Measurements from ENCODE around the gene HMGB2.

The HMGB2 gene

GRCh38 chr4:173334891-173335752 is 964 bp upstream of the HMGB2 start:
- peak; percentile 80 for DNase-seq (ENCODE audit: low spot score)

- peak; percentile 48 for DNase-seq (ENCODE audit: low spot score)
Observed at GRCh38 chr4:173333658-173334084, 487 bp downstream of the HMGB2 start.

GRCh38 chr4:173332963-173333657 is 1.0 kb downstream of the HMGB2 start:
- DNase-seq (ENCODE audit: low spot score), result no peak

GRCh38 chr4:173332021-173332487 is 2.1 kb downstream of the HMGB2 start:
- peak; percentile 31 for DNase-seq (ENCODE audit: low spot score)

- DNase-seq (ENCODE audit: low spot score), result no peak
Observed at GRCh38 chr4:173330590-173330989, 3.6 kb downstream of the HMGB2 start.

GRCh38 chr4:173328236-173328901 is 5.8 kb downstream of the HMGB2 start:
- no peak for DNase-seq (ENCODE audit: low spot score)

GRCh38 chr4:173325007-173325736 is 9.0 kb downstream of the HMGB2 start:
- no peak for DNase-seq (ENCODE audit: low spot score)

- DNase-seq (ENCODE audit: low spot score), result no peak
Observed at GRCh38 chr4:173319696-173320095, 14.5 kb downstream of the HMGB2 start.

GRCh38 chr4:173318648-173319211 is 15.4 kb downstream of the HMGB2 start:
- peak; percentile 39 for DNase-seq (ENCODE audit: low spot score)

- DNase-seq (ENCODE audit: low spot score), result no peak
Observed at GRCh38 chr4:173318240-173318639, 15.9 kb downstream of the HMGB2 start.

GRCh38 chr4:173317004-173317403 is 17.2 kb downstream of the HMGB2 start:
- DNase-seq (ENCODE audit: low spot score), result no peak

GRCh38 chr4:173316060-173316459 is 18.1 kb downstream of the HMGB2 start:
- no peak for DNase-seq (ENCODE audit: low spot score)

GRCh38 chr4:173314715-173315114 is 19.4 kb downstream of the HMGB2 start:
- DNase-seq (ENCODE audit: low spot score), result no peak

GRCh38 chr4:173311368-173311767 is 22.8 kb downstream of the HMGB2 start:
- DNase-seq (ENCODE audit: low spot score), result no peak

GRCh38 chr4:173307778-173308177 is 26.4 kb downstream of the HMGB2 start:
- DNase-seq (ENCODE audit: low spot score), result no peak

- peak; percentile 33 for DNase-seq (ENCODE audit: low spot score)
Observed at GRCh38 chr4:173301518-173302201, 32.5 kb downstream of the HMGB2 start.

- no peak for DNase-seq (ENCODE audit: low spot score)
Observed at GRCh38 chr4:173294444-173294843, 39.7 kb downstream of the HMGB2 start.

GRCh38 chr4:173293663-173294062 is 40.5 kb downstream of the HMGB2 start:
- no peak for DNase-seq (ENCODE audit: low spot score)

GRCh38 chr4:173291899-173292298 is 42.3 kb downstream of the HMGB2 start:
- DNase-seq (ENCODE audit: low spot score), result no peak

- peak; percentile 9 for DNase-seq (ENCODE audit: low spot score)
Observed at GRCh38 chr4:173289353-173289727, 44.8 kb downstream of the HMGB2 start.

All from activated CD4-positive, alpha-beta T cell treated with anti-CD3 and anti-CD28 coated beads, Interleukin-2, Interleukin-4, amounts not matched to agents 100 ng/mL and 50 ng/mL, durations not matched to agents 16 hours and 8 hours (primary cell).